ENCODE measurements around the gene NUP210.

The NUP210 gene

DNA sequence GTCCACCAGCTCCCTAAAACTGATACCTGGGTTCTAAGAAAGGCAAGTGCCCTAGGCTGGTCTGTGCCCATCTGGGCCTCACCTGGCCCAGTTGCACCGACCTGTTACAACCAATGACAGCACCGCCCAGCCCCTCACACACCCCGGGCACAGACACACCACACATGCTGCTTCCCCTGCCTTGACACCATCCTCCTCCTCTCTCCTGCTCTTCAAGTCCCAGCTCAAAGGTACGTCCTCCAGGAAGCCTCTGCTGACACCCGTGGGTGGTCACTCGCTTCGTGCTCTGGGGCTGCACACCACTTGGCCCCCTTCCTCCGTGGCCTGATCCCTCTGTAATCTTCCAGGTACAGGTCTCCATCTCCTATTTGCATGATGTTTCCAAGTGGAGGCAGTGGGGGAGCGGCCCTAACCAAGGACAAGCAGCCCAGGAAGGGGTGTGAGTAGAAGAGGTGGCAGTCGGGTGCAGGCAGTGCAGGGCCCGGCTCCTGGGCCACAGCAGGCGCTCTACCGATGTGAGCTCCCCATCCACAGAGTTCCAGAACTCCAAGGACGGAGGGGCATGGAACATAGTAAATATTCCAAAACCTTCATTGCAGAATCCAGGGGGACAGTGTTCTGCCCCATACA lies 144.6 kb downstream of the NUP210 start:
- DNase-seq (ENCODE audit: low read depth in 2 of 2), result no peak

GRCh38 chr3:13274551-13275332 lies 145.4 kb downstream of the NUP210 start:
- no peak for DNase-seq (ENCODE audit: low read depth in 2 of 2)

DNA sequence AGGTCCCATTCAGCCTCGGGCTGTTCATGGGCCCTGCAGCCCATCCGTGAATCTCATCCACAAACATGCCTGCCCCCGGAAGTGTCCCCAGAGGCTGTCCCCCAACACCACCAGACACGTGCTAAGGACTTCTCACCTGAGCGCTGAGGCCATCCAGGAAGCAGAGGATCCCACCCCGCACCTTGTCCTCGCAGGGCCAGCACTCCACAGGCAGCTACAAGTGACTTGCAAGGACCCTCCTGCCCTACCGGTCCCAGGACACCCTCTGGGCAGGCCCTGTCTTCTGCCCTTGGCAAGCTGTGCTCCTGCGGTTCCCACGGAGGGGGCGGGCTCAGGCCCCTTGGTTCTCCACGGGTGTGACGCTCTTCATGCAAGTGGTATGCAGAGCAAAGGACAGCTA lies 146.0 kb downstream of the NUP210 start:
- no peak for DNase-seq (ENCODE audit: low read depth in 2 of 2)

- DNase-seq (ENCODE audit: low read depth in 2 of 2), result no peak
Measured at GRCh38 chr3:13273604-13274105, 146.5 kb downstream of the NUP210 start.

DNA sequence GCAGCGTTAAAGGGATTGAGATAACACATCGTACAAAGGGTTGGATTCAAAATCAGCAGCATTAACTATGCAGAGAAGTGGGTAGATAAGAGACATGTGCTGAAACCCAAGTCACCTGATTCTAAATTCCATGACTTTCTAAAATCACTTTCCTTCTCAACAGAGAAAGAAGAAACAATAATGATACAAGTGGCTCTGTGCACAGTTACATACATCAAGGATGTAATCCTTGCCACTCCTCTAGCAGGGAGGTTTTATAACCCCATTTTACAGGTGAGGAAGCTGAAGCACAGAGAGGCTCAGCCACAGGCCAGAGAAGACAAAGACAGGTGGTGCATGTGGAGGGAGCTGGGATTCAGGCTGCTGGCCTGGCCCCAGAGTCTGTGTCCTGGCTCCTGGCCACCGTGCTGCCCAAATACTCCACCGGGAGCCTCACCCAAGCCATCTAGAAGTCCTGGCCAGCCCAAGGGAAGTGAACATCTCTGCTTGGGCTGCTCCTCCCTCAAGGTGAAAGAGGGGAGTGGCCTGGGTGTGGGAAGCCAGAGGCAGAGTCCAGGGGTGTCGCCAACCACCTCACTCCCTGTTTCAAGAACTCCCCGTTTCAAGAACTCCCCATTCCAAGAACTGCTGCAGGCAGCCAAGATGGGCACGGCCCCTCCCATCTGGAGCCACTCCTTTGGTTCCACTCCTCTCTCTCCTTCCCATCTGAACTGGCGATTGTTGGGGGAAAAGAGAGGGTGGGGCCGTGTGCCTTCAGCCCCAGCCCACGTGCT lies 147.1 kb downstream of the NUP210 start:
- DNase-seq (ENCODE audit: low read depth in 2 of 2), result no peak

- no peak for DNase-seq (ENCODE audit: low read depth in 2 of 2)
Measured at GRCh38 chr3:13269711-13270378, 150.3 kb downstream of the NUP210 start.

GRCh38 chr3:13268961-13269441 lies 151.1 kb downstream of the NUP210 start:
- no peak for DNase-seq (ENCODE audit: low read depth in 2 of 2)

DNA sequence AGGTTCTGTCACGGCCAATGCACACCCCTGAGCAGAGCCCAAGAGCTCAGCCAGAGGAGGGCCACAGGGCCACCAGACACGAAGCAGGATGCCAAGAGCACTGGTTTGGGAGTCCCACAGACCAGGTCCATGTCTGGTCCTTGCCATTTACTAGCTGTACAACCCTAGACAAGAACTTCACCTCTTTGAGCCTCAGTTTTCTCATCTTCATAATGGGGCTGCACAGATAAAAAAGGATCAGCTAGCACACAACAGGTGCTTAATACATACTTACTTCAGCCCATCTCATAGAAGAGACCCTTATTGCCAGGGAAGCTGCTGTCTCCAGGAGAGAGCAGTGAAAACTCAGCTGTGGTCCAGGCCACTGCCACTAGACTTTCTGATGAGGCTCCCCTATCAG lies 152.0 kb downstream of the NUP210 start:
- no peak for DNase-seq (ENCODE audit: low read depth in 2 of 2)

- no peak for DNase-seq (ENCODE audit: low read depth in 2 of 2)
Measured at GRCh38 chr3:13266651-13267362, 153.3 kb downstream of the NUP210 start.

All from stimulated activated CD4-positive, alpha-beta T cell treated with anti-CD3 and anti-CD28 coated beads, Interleukin-1b, Interleukin-23, amount 100 ng/mL, for 4 hours (primary cell).